NB4 (cell line): Measurements from ENCODE around the gene CECR2.

Experiments used
- CTCF ChIP-seq: IDR thresholded peaks from one replicate; pipeline ENCODE4 v1.5.1; 2012; ENCODE audit warnings: low read depth, low read length
- POLR2A ChIP-seq: IDR thresholded peaks from 2 replicates; pipeline ENCODE4 v1.6.1; 2011; ENCODE audit warnings: mild to moderate bottlenecking; ENCODE audit not compliant: insufficient read length; ENCODE audit errors: extremely low read depth

GRCh38 chr22:17514084-17514483 is 144.8 kb downstream of the CECR2 start:
- TF ChIP-seq POLR2A (no peak), CTCF (no peak)
